Measurements from ENCODE around the gene PLXNA2. TPM values are rescaled to one million over a fixed set of nuclear protein-coding genes. Genes with fewer than 3 reads are reported as not detected.

PLXNA2 gene
- total RNA-seq, 1 experiment from 2014 or later = 0.06 TPM

GRCh38 chr1:208002078-208002477 is 242.1 kb downstream of the PLXNA2 start:
- Histone ChIP-seq H3K4me3 (ENCODE audit: low read depth, low read length, poor library complexity, severe bottlenecking) (no peak overlapping the region), H3K27me3 (replicated peaks; ENCODE audit: insufficient read depth, low read depth, low read length, poor library complexity) (peaks cover 2% of the 10 kb centered on the region), H3K4me1 (ENCODE audit: insufficient read depth, low read length, poor library complexity, severe bottlenecking) (no peaks in the 10 kb centered on the region), H3K36me3 (ENCODE audit: insufficient read depth, low read length, poor library complexity, severe bottlenecking) (no peaks in the 10 kb centered on the region), H3K9me3 (ENCODE audit: low read depth, low read length, poor library complexity, severe bottlenecking) (no peaks in the 10 kb centered on the region), H3K27ac (ENCODE audit: low read depth, low read length, poor library complexity, severe bottlenecking) (no peak overlapping the region)
- POLR2A ChIA-PET (ENCODE audit: low non-redundant PET) = no interaction called here
- no peak for DNase-seq (ENCODE audit: low spot score)
- no TSS peak for BruUV-seq (replicated peaks)
- CTCF ChIA-PET = no interaction called here
- intact Hi-C loops (cut with micrococcal nuclease; ENCODE audit: unreplicated experiment) = no loop called here
- TF ChIP-seq CTCF (conservative IDR thresholded peaks at IDR 0.05; ENCODE audit: low read depth, low read length) (no peak), EZH2 (IDR thresholded peaks at IDR 0.05; ENCODE audit: borderline replicate concordance, low read depth, low read length, poor library complexity, severe bottlenecking) (no peak)

GRCh38 chr1:208000504-208000903 is 243.7 kb downstream of the PLXNA2 start:
- no peaks in the 10 kb centered on the region for H3K9me3 ChIP-seq (ENCODE audit: low read depth, low read length, poor library complexity, severe bottlenecking)
- POLR2A ChIA-PET (ENCODE audit: low non-redundant PET) = no interaction called here
- intact Hi-C loops (cut with micrococcal nuclease; ENCODE audit: unreplicated experiment) = no loop called here

GRCh38 chr1:207999972-208000371 is 244.2 kb downstream of the PLXNA2 start:
- Histone ChIP-seq H3K36me3 (ENCODE audit: insufficient read depth, low read length, poor library complexity, severe bottlenecking) (no peaks in the 10 kb centered on the region), H3K4me3 (ENCODE audit: low read depth, low read length, poor library complexity, severe bottlenecking) (no peak overlapping the region), H3K27me3 (replicated peaks; ENCODE audit: insufficient read depth, low read depth, low read length, poor library complexity) (peaks cover 18% of the 10 kb centered on the region), H3K4me1 (ENCODE audit: insufficient read depth, low read length, poor library complexity, severe bottlenecking) (no peaks in the 10 kb centered on the region), H3K27ac (ENCODE audit: low read depth, low read length, poor library complexity, severe bottlenecking) (no peak overlapping the region), H3K9me3 (ENCODE audit: low read depth, low read length, poor library complexity, severe bottlenecking) (no peaks in the 10 kb centered on the region)
- ChIA-PET POLR2A (ENCODE audit: low non-redundant PET) (no interaction called here), CTCF (no interaction called here)
- TF ChIP-seq EZH2 (IDR thresholded peaks at IDR 0.05; ENCODE audit: borderline replicate concordance, low read depth, low read length, poor library complexity, severe bottlenecking) (no peak), CTCF (conservative IDR thresholded peaks at IDR 0.05; ENCODE audit: low read depth, low read length) (no peak)
- intact Hi-C loops (cut with micrococcal nuclease; ENCODE audit: unreplicated experiment) = no loop called here
- BruUV-seq (replicated peaks) = no TSS peak
- DNase-seq (ENCODE audit: low spot score) = no peak

More at GRCh38 chr1:208000504-208000903, 243.7 kb downstream of the PLXNA2 start:
- Histone ChIP-seq H3K27ac (ENCODE audit: low read depth, low read length, poor library complexity, severe bottlenecking) (no peak overlapping the region), H3K4me3 (ENCODE audit: low read depth, low read length, poor library complexity, severe bottlenecking) (no peak overlapping the region), H3K36me3 (ENCODE audit: insufficient read depth, low read length, poor library complexity, severe bottlenecking) (no peaks in the 10 kb centered on the region), H3K27me3 (replicated peaks; ENCODE audit: insufficient read depth, low read depth, low read length, poor library complexity) (peaks cover 15% of the 10 kb centered on the region), H3K4me1 (ENCODE audit: insufficient read depth, low read length, poor library complexity, severe bottlenecking) (no peaks in the 10 kb centered on the region)
- TF ChIP-seq CTCF (conservative IDR thresholded peaks at IDR 0.05; ENCODE audit: low read depth, low read length) (no peak), EZH2 (IDR thresholded peaks at IDR 0.05; ENCODE audit: borderline replicate concordance, low read depth, low read length, poor library complexity, severe bottlenecking) (no peak)
- DNase-seq (ENCODE audit: low spot score) = no peak
- CTCF ChIA-PET = no interaction called here
- BruUV-seq (replicated peaks) = no TSS peak
